Kidney epithelial cell (primary cell): ENCODE measurements around the gene PCTP. TPM values are rescaled to one million over a fixed set of nuclear protein-coding genes. Genes with fewer than 3 reads are reported as not detected.

Experiments used
- DNase-seq: peaks from one replicate; pipeline ENCODE4 v3.0.0-alpha.2; 2010; ENCODE audit warnings: low read depth
- H3K27me3 ChIP-seq: 2 replicates; pipeline ENCODE4 v1.6.0; 2011; ENCODE audit warnings: low read length; ENCODE audit not compliant: control insufficient read depth, insufficient read depth
- H3K36me3 ChIP-seq: 2 replicates; pipeline ENCODE4 v1.5.1; 2011; ENCODE audit warnings: low read length; ENCODE audit not compliant: control insufficient read depth, insufficient read depth
- H3K4me3 ChIP-seq: 2 replicates; pipeline ENCODE4 v1.5.1; 2011; ENCODE audit warnings: low read depth, mild to moderate bottlenecking, control low read depth, low read length
- total RNA-seq: library from RNA; depleted of rRNA; stranded (reverse); fragments of >200 nt; gene quantifications from 2 replicates; pipeline ENCODE4 v1.2.3, GENCODE V29; 2015
- TF ChIP-seq, protein P1 (sequence below): IDR thresholded peaks from 2 replicates; pipeline ENCODE4 v1.5.1; 2011; ENCODE audit warnings: mild to moderate bottlenecking, moderate library complexity, low read length, control low read depth, inconsistent platforms; ENCODE audit not compliant: insufficient read depth, poor library complexity, severe bottlenecking

PCTP gene
- total RNA-seq, 1 donor from 2014 or later: 32.2 TPM

DNA sequence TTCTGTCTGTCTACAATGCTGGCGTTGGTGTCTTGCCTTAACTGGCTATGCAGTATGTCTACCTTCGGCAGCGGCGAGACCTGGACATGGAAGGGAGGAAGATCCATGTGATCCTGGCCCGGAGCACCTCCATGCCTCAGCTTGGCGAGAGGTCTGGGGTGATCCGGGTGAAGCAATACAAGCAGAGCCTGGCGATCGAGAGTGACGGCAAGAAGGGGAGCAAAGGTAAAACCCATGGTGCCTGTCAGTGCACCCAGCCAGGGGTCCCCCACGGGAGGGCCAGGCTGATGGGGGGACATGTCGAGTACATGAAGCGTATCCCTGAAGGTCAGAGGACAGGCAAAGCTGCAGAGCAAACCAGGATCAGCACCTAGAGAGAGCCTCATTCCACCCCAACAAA is 22.8 kb downstream of the PCTP start:
- no peaks in the 10 kb centered on the region for H3K27me3 ChIP-seq
- no peaks in the 10 kb centered on the region for H3K36me3 ChIP-seq
- DNase-seq: no peak
- TF ChIP-seq, protein P1, sequence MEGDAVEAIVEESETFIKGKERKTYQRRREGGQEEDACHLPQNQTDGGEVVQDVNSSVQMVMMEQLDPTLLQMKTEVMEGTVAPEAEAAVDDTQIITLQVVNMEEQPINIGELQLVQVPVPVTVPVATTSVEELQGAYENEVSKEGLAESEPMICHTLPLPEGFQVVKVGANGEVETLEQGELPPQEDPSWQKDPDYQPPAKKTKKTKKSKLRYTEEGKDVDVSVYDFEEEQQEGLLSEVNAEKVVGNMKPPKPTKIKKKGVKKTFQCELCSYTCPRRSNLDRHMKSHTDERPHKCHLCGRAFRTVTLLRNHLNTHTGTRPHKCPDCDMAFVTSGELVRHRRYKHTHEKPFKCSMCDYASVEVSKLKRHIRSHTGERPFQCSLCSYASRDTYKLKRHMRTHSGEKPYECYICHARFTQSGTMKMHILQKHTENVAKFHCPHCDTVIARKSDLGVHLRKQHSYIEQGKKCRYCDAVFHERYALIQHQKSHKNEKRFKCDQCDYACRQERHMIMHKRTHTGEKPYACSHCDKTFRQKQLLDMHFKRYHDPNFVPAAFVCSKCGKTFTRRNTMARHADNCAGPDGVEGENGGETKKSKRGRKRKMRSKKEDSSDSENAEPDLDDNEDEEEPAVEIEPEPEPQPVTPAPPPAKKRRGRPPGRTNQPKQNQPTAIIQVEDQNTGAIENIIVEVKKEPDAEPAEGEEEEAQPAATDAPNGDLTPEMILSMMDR: no peak
- H3K4me3 ChIP-seq: no peak overlapping the region

DNA sequence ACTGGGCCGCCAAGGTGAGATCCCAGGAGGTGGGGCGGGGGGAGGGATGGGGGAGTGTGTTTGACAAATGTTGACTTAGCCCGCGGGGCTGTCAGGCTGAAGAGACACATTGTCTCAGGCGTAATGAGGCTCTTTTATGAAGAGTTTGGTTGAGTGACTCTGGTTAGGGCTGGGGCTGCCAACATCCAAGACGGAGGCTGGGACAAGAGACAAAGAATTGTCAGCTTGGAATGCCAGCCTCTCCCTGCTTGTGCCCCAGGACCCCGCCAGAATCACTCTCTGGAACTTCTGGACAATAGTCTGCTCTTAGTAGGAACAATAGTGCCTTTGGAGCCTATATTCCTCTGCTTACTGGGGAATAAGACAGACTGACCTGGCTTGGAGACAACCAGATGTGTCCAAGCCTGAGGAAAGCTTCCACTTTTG is 24.0 kb downstream of the PCTP start:
- Histone ChIP-seq H3K36me3 (no peaks in the 10 kb centered on the region), H3K4me3 (no peak overlapping the region), H3K27me3 (no peaks in the 10 kb centered on the region)
- TF ChIP-seq, protein P1: no peak
- DNase-seq: no peak

DNA sequence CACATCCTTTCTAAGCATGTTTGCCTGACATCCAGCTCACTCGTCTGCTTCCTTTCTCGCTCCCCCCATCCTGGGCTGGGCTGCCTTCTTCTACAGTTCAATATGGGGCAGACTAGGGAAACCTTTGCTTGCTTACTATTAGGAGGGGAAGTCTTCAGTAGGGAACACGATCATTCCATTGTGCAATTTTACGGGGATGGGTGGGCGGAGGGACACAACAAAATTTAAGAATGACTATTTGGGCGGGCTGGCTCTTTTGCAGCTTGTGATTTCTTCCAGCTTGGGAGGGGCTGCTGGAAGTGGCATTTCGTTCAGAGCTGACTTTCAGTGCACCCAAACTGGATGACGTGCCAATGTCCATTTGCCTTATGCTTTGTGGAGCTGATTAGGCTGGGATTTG is 25.4 kb downstream of the PCTP start:
- no peak for DNase-seq
- Histone ChIP-seq H3K4me3 (no peak overlapping the region), H3K36me3 (no peaks in the 10 kb centered on the region), H3K27me3 (no peaks in the 10 kb centered on the region)
- TF ChIP-seq, protein P1: no peak

DNA sequence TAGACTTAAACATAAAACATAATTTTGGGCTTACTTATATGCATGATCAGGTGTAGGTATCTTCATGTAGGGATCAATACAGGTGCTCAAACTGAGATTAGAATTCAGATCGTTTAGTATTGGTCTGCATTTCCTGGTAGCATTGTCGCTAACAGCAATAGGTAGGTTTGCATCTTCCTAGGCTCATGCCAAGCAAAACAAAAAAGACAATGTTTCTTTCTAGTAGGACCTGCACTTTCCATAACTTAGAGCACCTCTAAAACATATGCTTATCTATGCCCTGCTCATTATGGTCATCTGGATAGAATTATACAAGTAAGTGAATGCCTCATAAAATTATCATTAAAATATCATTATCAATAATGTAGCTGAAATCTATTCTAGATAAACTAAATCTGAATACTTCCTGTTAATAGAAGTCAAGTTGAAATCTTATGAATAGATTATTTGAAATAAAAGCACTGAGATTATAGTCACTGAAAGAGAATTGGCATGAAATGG is 26.7 kb downstream of the PCTP start:
- Histone ChIP-seq H3K4me3 (no peak overlapping the region), H3K36me3 (no peaks in the 10 kb centered on the region), H3K27me3 (no peaks in the 10 kb centered on the region)
- TF ChIP-seq, protein P1: no peak
- no peak for DNase-seq

DNA sequence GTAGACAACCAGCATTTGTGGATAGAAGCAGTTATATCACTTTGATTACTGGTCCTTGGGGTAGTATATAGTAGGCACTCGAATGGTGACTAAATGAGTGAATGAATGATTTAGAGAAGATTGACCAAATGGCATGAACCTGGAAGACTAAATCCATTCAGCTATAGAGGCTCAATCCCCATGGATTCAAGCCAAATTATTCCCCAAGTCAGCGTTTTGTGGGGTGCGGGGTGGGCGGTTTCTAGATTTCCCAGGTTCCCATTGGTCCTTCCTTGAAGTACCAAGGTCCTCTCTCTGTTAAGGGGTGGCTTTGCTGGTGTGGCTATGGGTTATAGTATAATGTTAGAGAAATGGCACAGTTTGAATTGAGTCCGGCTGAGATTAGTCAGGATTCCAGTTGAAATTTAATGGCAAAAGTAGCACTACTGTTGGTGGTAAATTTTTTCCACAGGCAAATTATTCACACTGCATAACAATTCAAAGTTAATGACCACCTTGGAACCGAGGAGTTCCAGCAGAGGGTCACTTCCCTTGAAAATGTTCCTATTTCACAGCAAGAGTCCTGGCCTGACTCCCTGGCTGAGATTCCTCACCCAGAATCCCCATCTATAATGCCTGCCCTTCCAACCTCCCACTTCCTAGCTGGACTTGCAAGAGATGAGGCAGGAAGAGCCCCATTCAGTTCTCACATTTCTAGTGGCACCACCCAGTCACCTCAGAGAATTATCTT is 27.7 kb downstream of the PCTP start:
- no peaks in the 10 kb centered on the region for H3K27me3 ChIP-seq
- TF ChIP-seq, protein P1: no peak
- H3K36me3 ChIP-seq: no peaks in the 10 kb centered on the region
- DNase-seq: no peak
- no peak overlapping the region for H3K4me3 ChIP-seq

DNA sequence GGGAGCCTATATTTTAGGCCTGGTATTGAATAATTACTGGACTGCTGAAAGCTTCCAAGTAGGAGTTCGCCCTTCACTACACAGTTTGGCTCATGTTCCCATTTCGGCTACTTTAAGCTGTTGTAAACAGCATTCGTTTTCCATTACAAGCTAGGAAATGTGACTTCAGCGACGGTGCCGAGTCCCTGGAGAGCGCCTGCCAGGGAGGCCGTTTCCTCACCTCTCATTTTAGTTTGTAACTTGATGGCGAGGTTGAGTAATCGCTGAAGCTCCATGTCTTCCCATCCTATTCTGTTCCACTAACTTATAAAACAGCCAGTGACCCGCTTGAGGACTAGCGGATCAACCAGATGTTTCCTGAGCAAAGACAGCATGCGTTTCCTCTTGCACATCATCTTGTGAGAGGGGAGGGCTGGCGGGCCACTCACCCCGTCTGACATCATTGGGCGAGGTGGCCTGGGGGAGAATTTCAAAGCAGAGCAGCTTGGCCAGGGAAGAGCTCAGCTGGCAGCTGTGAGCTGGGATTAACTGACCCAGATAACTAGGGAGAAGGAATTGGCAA is 32.9 kb downstream of the PCTP start:
- H3K4me3 ChIP-seq: no peak overlapping the region
- DNase-seq: no peak
- H3K36me3 ChIP-seq: no peaks in the 10 kb centered on the region
- TF ChIP-seq, protein P1: no peak
- no peaks in the 10 kb centered on the region for H3K27me3 ChIP-seq
